Measurements from ENCODE around the gene RASA2. TPM values are rescaled to one million over a fixed set of nuclear protein-coding genes. Genes with fewer than 3 reads are reported as not detected.
"Not testable (repeated sequence)": the region's sequence is repeated elsewhere in the genome, so short reads cannot be mapped to it uniquely, and the experiment has no call there.

The RASA2 gene
- total RNA-seq, 1 experiment from 2014 or later: 2.4 TPM

GRCh38 chr3:141521781-141522180 lies 35.0 kb downstream of the RASA2 start:
- no peak for DNase-seq (ENCODE audit: low read depth)
- in situ Hi-C loops (cut with HindIII; ENCODE audit: low pct_unique_long_range_greater_than_20kb, low sequenced_read_pairs): no loop called here

DNA sequence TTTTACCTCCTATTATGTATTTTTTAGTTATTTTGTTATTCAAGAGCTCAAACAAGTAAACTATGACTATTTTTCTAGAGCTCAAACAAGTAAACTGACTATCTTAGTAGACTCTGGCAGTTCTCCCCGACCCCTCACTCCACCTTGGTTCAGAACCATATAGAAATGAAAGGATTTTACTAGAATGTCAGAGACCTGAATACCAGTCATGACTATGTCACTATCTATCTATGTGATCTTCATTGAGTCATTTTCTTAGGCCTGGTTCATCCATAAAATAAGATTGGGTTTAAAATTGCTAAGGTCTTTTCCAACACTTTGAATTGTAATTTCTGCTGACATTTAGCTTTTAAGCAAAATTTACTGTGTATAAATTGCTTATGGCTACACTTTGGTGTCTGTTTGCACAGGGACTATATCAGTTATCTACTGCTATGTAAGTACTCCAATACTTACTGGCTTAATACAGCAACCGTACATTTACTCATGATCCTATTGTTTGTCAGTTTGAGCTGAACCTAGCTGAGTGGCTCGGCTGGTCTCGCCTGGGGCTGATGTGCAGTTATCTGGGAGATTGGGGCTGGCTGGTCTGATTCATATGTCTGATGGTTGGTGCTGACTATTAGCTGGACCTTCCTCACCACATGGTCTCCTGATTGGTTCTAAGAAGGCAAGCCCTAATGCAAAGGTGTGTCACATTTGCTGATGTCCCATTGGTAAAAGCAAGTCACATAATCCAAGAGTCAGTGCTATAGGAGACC lies 37.0 kb downstream of the RASA2 start:
- in situ Hi-C loops (cut with HindIII; ENCODE audit: low pct_unique_long_range_greater_than_20kb, low sequenced_read_pairs): no loop called here
- DNase-seq (ENCODE audit: low read depth): no peak

- in situ Hi-C loops (cut with HindIII; ENCODE audit: low pct_unique_long_range_greater_than_20kb, low sequenced_read_pairs): no loop called here
- DNase-seq (ENCODE audit: low read depth): no peak
These were observed 38.2 kb downstream of the RASA2 start for GRCh38 chr3:141524988-141525387.

GRCh38 chr3:141525814-141526213 lies 39.0 kb downstream of the RASA2 start:
- in situ Hi-C loops (cut with HindIII; ENCODE audit: low pct_unique_long_range_greater_than_20kb, low sequenced_read_pairs): no loop called here
- peak; percentile 20 for DNase-seq (ENCODE audit: low read depth)

- DNase-seq (ENCODE audit: low read depth): no peak
- in situ Hi-C loops (cut with HindIII; ENCODE audit: low pct_unique_long_range_greater_than_20kb, low sequenced_read_pairs): no loop called here
These were observed 39.9 kb downstream of the RASA2 start for GRCh38 chr3:141526709-141527108.

- in situ Hi-C loops (cut with HindIII; ENCODE audit: low pct_unique_long_range_greater_than_20kb, low sequenced_read_pairs): no loop called here
- DNase-seq (ENCODE audit: low read depth): no peak
These were observed 42.0 kb downstream of the RASA2 start for GRCh38 chr3:141528800-141529199.

DNA sequence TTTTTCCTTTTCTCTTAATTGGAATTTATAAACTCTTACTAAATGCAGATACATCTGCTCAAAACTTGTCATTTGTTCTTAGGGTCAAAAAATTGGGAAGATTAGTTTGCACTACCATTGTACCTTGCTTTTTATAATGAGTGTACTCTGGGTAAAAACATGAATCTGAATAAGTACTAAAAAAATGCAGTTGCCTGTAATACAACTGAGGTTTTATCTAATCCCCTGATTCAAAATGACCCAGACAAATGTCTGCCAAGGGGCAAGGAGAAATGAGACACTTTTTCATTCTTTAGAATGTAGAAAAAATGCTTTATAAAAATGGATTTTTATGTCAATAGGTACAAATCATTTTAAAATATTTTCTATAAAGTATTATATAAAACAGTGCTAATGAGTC lies 42.4 kb downstream of the RASA2 start:
- in situ Hi-C loops (cut with HindIII; ENCODE audit: low pct_unique_long_range_greater_than_20kb, low sequenced_read_pairs): no loop called here
- DNase-seq (ENCODE audit: low read depth): no peak

GRCh38 chr3:141529717-141530414 lies 43.0 kb downstream of the RASA2 start:
- in situ Hi-C loops (cut with HindIII; ENCODE audit: low pct_unique_long_range_greater_than_20kb, low sequenced_read_pairs): no loop called here
- DNase-seq (ENCODE audit: low read depth): no peak

DNA sequence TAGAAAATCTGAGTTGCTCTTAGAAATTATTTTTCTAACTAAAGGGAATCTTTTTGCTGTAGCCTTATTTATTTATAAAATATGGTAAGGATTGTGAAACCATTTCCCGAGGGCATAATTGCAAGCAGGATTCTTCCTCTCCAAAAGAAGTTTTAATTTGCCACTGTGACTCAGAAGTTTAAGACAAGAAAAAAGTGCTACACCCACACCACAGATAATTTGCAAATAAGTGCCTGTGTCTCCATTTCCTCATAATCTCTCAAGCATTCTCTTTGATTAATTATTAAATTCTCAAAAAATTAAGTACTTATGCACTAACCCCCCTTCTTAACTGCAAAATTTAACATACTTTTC lies 43.6 kb downstream of the RASA2 start:
- in situ Hi-C loops (cut with HindIII; ENCODE audit: low pct_unique_long_range_greater_than_20kb, low sequenced_read_pairs): no loop called here
- no peak for DNase-seq (ENCODE audit: low read depth)

GRCh38 chr3:141532609-141533008 lies 45.8 kb downstream of the RASA2 start:
- DNase-seq (ENCODE audit: low read depth): no peak
- in situ Hi-C loops (cut with HindIII; ENCODE audit: low pct_unique_long_range_greater_than_20kb, low sequenced_read_pairs): no loop called here

- in situ Hi-C loops (cut with HindIII; ENCODE audit: low pct_unique_long_range_greater_than_20kb, low sequenced_read_pairs); DNase-seq (ENCODE audit: low read depth): not testable (repeated sequence)
These were observed 49.2 kb downstream of the RASA2 start for GRCh38 chr3:141536017-141536416.

- in situ Hi-C loops (cut with HindIII; ENCODE audit: low pct_unique_long_range_greater_than_20kb, low sequenced_read_pairs): no loop called here
- no peak for DNase-seq (ENCODE audit: low read depth)
These were observed 51.0 kb downstream of the RASA2 start for GRCh38 chr3:141537856-141538255.

DNA sequence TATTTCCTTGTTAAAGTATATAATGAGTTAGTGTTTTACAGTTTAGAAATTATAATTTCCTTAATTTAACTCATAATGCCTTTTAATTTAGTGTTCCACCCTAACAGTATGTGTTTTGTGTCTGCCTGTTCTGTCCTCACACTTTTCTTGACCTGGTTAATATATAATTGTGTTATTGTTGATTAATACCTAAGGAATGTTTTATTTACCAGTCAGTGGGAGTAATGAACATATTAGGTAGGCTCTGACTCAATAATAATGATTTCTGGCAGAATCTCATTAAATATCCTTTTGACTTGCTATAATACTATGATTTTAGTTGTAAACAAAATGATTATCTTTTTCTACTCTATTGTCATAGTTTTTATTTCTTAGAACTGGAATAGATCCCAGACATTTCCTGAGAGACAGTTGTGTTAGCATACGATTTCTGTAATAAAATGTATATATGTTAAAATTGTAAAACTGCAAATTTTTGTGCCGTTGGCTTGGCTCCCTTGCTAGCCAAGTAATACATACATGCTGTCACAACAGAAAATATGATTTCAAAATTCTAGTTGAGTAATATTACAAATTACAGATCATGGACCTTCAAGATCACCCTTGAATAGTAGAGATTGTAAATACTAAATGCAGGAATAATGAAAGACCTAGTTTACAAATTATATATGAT lies 51.9 kb downstream of the RASA2 start:
- in situ Hi-C loops (cut with HindIII; ENCODE audit: low pct_unique_long_range_greater_than_20kb, low sequenced_read_pairs): no loop called here
- DNase-seq (ENCODE audit: low read depth): no peak

GRCh38 chr3:141539431-141540187 lies 52.8 kb downstream of the RASA2 start:
- in situ Hi-C loops (cut with HindIII; ENCODE audit: low pct_unique_long_range_greater_than_20kb, low sequenced_read_pairs): no loop called here
- DNase-seq (ENCODE audit: low read depth): no peak

- DNase-seq (ENCODE audit: low read depth): no peak
- in situ Hi-C loops (cut with HindIII; ENCODE audit: low pct_unique_long_range_greater_than_20kb, low sequenced_read_pairs): no loop called here
These were observed 53.7 kb downstream of the RASA2 start for GRCh38 chr3:141540531-141540930.

DNA sequence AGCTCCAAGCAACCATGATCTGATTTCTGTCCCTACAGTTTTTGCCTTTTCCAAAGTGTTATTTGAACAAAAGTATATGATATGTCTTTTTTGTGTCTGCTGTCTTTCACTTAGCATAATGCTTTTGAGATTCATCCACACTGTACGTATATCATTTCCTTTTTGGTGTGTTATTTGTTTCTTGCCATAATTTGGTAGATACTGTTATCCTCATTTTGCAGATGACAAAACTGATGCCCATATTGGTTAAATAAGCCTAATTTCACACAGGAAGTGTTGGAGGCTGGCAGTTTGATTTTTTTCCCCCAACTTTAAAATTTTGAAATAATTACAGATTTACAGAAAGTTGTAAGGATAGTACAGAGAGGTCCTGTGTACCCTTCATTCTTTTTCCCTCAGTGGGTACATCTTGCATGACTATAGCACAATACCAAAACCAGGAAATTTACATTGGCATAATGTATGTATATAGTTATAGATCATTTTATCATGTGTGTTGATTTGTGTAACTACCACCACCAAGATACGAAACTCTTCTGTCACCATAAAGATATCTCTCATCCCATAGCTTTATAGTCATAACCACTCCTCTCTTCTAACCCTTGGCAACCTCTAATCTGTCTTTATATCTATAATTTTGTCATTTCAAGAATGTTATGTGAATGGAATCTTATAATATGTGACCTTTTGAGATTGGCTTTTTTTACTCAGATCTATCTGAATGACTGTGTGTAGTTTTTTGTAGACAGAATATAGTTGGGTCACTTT lies 55.6 kb downstream of the RASA2 start:
- in situ Hi-C loops (cut with HindIII; ENCODE audit: low pct_unique_long_range_greater_than_20kb, low sequenced_read_pairs): no loop called here
- DNase-seq (ENCODE audit: low read depth): no peak

DNA sequence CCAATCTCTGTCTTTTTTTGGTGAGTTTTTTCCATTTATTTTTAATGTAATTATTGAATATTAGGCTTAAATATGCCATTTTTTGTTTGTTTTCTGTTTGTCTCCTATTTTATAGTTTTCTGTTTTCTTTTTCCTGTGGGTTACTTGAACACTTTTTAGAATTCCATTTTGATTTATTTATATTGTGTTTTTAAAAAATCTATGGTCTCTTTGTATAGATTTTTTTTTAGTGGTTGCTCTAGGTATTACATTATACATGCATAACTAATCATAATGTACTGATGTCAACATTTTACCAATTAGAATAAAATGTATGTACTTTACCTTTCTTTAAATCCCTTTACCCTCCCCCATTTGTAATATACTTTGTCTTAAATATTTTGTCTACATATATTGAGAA lies 56.2 kb downstream of the RASA2 start:
- in situ Hi-C loops (cut with HindIII; ENCODE audit: low pct_unique_long_range_greater_than_20kb, low sequenced_read_pairs): no loop called here
- no peak for DNase-seq (ENCODE audit: low read depth)

DNA sequence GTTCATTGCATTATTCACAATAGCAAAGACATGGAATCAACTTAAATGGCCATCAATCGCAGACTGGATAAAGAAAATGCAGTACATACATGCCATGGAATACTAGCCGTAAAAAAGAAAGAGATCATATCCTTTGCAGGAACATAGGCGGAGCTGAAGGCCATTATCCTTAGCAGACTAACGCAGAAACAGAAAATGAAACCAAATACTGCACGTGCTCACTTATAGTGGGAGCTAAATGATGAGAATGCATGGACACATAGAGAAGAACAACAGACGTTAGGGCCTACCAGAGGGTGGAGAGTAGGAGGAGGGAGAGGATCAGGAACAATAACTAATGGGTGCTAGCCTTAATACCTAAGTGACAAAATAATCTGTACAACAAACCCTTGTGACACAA lies 57.9 kb downstream of the RASA2 start:
- DNase-seq (ENCODE audit: low read depth): no peak
- in situ Hi-C loops (cut with HindIII; ENCODE audit: low pct_unique_long_range_greater_than_20kb, low sequenced_read_pairs): no loop called here
